Measurements from ENCODE around the gene GPSM1.

DNA sequence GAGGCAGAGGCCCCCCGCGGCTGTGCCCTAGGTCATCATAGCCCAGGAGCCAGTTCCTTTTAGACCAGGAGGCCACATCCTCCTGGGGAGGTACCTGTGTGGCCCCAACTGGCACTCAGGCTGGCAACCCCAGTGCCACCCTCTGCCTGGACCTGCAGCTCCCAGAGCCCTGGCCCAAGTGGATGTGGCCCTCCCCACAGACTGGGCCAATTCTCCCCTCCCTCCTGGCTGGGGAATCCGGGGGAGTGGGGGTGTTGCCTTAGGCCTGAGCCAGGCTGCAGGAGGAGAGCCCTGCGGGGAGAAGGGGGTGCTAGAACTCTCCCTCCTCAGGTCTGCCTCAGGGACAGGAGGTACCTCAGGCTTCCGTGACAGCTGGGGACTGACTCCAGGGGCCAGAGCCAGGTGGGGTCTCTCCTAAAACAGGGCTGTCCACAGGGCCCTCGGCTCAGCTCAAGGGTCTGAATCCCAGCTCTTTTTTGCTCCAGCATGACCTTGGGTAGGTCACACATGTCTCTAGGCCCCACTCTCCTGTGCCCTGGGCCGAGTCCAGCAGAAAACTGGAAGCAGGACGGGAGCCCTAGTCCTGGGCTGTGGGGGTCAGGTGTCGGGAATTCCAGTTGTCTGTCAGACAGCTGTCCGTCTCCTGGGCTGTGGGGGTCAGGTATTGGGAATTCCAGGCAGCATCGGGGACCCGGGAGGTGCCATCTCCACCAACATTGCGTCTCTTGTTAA, 26.6 kb downstream of the GPSM1 start:
- TF ChIP-seq CTCF (IDR thresholded peaks at IDR 0.05) (no peak), ZNF396 (CRISPR knock-in tag; IDR thresholded peaks at IDR 0.05; ENCODE audit: borderline replicate concordance) (no peak), TEAD1 (CRISPR knock-in tag; IDR thresholded peaks at IDR 0.05) (no peak), ATF2 (CRISPR knock-in tag; IDR thresholded peaks at IDR 0.05; ENCODE audit: borderline replicate concordance, low read depth) (no peak), ZBTB21 (CRISPR knock-in tag; IDR thresholded peaks at IDR 0.05; ENCODE audit: borderline replicate concordance) (no peak), STAT6 (CRISPR knock-in tag; conservative IDR thresholded peaks at IDR 0.05; ENCODE audit: low read depth) (no peak), OVOL2 (CRISPR knock-in tag; IDR thresholded peaks at IDR 0.05; ENCODE audit: borderline replicate concordance) (no peak)
- TF ChIP-seq, protein P1, sequence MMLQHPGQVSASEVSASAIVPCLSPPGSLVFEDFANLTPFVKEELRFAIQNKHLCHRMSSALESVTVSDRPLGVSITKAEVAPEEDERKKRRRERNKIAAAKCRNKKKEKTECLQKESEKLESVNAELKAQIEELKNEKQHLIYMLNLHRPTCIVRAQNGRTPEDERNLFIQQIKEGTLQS (CRISPR knock-in tag; conservative IDR thresholded peaks at IDR 0.05): no peak
- TF ChIP-seq, protein P2, sequence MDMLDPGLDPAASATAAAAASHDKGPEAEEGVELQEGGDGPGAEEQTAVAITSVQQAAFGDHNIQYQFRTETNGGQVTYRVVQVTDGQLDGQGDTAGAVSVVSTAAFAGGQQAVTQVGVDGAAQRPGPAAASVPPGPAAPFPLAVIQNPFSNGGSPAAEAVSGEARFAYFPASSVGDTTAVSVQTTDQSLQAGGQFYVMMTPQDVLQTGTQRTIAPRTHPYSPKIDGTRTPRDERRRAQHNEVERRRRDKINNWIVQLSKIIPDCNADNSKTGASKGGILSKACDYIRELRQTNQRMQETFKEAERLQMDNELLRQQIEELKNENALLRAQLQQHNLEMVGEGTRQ (CRISPR knock-in tag; IDR thresholded peaks at IDR 0.05): no peak

Data from WTC11 (cell line).